HepG2 (cell line): ENCODE results near the gene ESYT1. TPM values are rescaled to one million over a fixed set of nuclear protein-coding genes. Genes with fewer than 3 reads are reported as not detected.

Source experiments
- ARNT2 ChIP-seq: sonication (generic); formaldehyde crosslinking; IDR thresholded peaks from 2 replicates; pipeline ENCODE4 v1.8.0; 2022; ENCODE audit warnings: mild to moderate bottlenecking, low read depth, missing genetic modification reagents, moderate library complexity
- PITX1 ChIP-seq: sonication (generic); formaldehyde crosslinking; IDR thresholded peaks from 2 replicates; pipeline ENCODE4 v1.5.1; 2020; ENCODE audit warnings: mild to moderate bottlenecking, missing genetic modification reagents
- SMYD3 ChIP-seq: sonication (generic); formaldehyde crosslinking; IDR thresholded peaks from 2 replicates; pipeline ENCODE4 v1.8.1; 2023; ENCODE audit warnings: mild to moderate bottlenecking, missing genetic modification reagents
- SPEN ChIP-seq: sonication (generic); formaldehyde crosslinking; IDR thresholded peaks from 2 replicates; pipeline ENCODE4 v1.5.1; 2020; ENCODE audit warnings: low read depth, mild to moderate bottlenecking, missing genetic modification reagents
- THAP9 ChIP-seq: sonication (generic); formaldehyde crosslinking; IDR thresholded peaks from 2 replicates; pipeline ENCODE4; 2020; ENCODE audit warnings: missing genetic modification reagents, mild to moderate bottlenecking, borderline replicate concordance
- TRAFD1 ChIP-seq: sonication (generic); formaldehyde crosslinking; IDR thresholded peaks from 2 replicates; pipeline ENCODE4 v1.5.1; 2020; ENCODE audit warnings: missing genetic modification reagents, mild to moderate bottlenecking, borderline replicate concordance
- XBP1 ChIP-seq: sonication (generic); formaldehyde crosslinking; IDR thresholded peaks from 2 replicates; pipeline ENCODE4 v1.5.0; 2020; ENCODE audit warnings: missing genetic modification reagents
- YEATS4 ChIP-seq: sonication (generic); formaldehyde crosslinking; IDR thresholded peaks from 2 replicates; pipeline ENCODE4 v1.4.0; 2020; ENCODE audit warnings: missing genetic modification reagents, borderline replicate concordance
- ZNF609 ChIP-seq: sonication (generic); formaldehyde crosslinking; IDR thresholded peaks from 2 replicates; pipeline ENCODE4 v1.4.0; 2020; ENCODE audit warnings: mild to moderate bottlenecking, missing genetic modification reagents, borderline replicate concordance
- ZSCAN9 ChIP-seq: IDR thresholded peaks from 2 replicates; pipeline ENCODE4 v1.6.1; 2016; ENCODE audit warnings: borderline replicate concordance
- polyA plus RNA-seq, 8 experiments: library from polyadenylated mRNA; depleted of rRNA in 3 of 8; stranded (reverse) in 7 of 8; unstranded in 1 of 8; fragments of >200 nt; fragmentation: Illumina TruSeq in 4 of 8; extraction: Trizol in 4 of 8; gene quantifications; 2 replicates each; pipeline versions ENCODE4 v1.2.1 to v1.2.3, GENCODE V29; 2011 to 2016; ENCODE audit warnings: low read depth in 4 of 8, missing spikeins in 1 of 8, mixed read lengths in 1 of 8; ENCODE audit not compliant: insufficient read depth in 1 of 8
- total RNA-seq, 5 experiments: library from RNA; depleted of rRNA; stranded (reverse); fragments of >200 nt; fragmentation: Illumina TruSeq; extraction: Trizol; gene quantifications; 2 replicates each; pipeline ENCODE4 v1.2.3, GENCODE V29; 2016; ENCODE audit warnings: low read depth in 1 of 5
- TF ChIP-seq, protein P1 (sequence below): sonication (generic); formaldehyde crosslinking; conservative IDR thresholded peaks from 2 replicates; pipeline ENCODE4 v1.4.0; 2020; ENCODE audit warnings: mild to moderate bottlenecking, missing genetic modification reagents, moderate library complexity
- TF ChIP-seq, protein P2 (sequence below): sonication (generic); formaldehyde crosslinking; IDR thresholded peaks from 2 replicates; pipeline ENCODE4 v1.9.0; 2021; ENCODE audit warnings: missing genetic modification reagents, borderline replicate concordance

ESYT1 gene
- total and polyA plus RNA-seq, 2 of the 13 experiments (the other 11 are each of a cell fraction or from before 2014, with no cell fraction given), result 66.9 to 71.0 TPM

- TF ChIP-seq, protein P1, sequence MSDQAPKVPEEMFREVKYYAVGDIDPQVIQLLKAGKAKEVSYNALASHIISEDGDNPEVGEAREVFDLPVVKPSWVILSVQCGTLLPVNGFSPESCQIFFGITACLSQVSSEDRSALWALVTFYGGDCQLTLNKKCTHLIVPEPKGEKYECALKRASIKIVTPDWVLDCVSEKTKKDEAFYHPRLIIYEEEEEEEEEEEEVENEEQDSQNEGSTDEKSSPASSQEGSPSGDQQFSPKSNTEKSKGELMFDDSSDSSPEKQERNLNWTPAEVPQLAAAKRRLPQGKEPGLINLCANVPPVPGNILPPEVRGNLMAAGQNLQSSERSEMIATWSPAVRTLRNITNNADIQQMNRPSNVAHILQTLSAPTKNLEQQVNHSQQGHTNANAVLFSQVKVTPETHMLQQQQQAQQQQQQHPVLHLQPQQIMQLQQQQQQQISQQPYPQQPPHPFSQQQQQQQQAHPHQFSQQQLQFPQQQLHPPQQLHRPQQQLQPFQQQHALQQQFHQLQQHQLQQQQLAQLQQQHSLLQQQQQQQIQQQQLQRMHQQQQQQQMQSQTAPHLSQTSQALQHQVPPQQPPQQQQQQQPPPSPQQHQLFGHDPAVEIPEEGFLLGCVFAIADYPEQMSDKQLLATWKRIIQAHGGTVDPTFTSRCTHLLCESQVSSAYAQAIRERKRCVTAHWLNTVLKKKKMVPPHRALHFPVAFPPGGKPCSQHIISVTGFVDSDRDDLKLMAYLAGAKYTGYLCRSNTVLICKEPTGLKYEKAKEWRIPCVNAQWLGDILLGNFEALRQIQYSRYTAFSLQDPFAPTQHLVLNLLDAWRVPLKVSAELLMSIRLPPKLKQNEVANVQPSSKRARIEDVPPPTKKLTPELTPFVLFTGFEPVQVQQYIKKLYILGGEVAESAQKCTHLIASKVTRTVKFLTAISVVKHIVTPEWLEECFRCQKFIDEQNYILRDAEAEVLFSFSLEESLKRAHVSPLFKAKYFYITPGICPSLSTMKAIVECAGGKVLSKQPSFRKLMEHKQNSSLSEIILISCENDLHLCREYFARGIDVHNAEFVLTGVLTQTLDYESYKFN (CRISPR knock-in tag), result peak; percentile 80
- no peak for TF ChIP-seq ARNT2 (CRISPR knock-in tag)
- TF ChIP-seq PITX1, result peak; percentile 97
- no peak for TF ChIP-seq TRAFD1
- TF ChIP-seq SPEN (CRISPR knock-in tag), result peak; percentile 68; the same call in 1 of the 2 replicates
- TF ChIP-seq, protein P2, sequence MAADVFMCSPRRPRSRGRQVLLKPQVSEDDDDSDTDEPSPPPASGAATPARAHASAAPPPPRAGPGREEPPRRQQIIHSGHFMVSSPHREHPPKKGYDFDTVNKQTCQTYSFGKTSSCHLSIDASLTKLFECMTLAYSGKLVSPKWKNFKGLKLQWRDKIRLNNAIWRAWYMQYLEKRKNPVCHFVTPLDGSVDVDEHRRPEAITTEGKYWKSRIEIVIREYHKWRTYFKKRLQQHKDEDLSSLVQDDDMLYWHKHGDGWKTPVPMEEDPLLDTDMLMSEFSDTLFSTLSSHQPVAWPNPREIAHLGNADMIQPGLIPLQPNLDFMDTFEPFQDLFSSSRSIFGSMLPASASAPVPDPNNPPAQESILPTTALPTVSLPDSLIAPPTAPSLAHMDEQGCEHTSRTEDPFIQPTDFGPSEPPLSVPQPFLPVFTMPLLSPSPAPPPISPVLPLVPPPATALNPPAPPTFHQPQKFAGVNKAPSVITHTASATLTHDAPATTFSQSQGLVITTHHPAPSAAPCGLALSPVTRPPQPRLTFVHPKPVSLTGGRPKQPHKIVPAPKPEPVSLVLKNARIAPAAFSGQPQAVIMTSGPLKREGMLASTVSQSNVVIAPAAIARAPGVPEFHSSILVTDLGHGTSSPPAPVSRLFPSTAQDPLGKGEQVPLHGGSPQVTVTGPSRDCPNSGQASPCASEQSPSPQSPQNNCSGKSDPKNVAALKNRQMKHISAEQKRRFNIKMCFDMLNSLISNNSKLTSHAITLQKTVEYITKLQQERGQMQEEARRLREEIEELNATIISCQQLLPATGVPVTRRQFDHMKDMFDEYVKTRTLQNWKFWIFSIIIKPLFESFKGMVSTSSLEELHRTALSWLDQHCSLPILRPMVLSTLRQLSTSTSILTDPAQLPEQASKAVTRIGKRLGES (CRISPR knock-in tag), result no peak
- TF ChIP-seq THAP9 (CRISPR knock-in tag), result 0 out of 2 replicates have a peak, but pooled peaks have one; percentile 5
- no peak; the same call in 1 of the 2 replicates for TF ChIP-seq ZSCAN9 (CRISPR knock-in tag)
- TF ChIP-seq ZNF609 (CRISPR knock-in tag), result peak; percentile 68
- no peak for TF ChIP-seq SMYD3
- no peak; the same call in 1 of the 2 replicates for TF ChIP-seq YEATS4 (CRISPR knock-in tag)
- no peak for TF ChIP-seq XBP1 (CRISPR knock-in tag)
Measured at GRCh38 chr12:56080556-56081138, 47.4 kb upstream of the ESYT1 start (continued).
